Smooth muscle cell (in vitro differentiated cells): ENCODE results near the gene PROZ. TPM values are rescaled to one million over a fixed set of nuclear protein-coding genes. Genes with fewer than 3 reads are reported as not detected.

Experiments
- DNase-seq: peaks from one replicate; lab custom pipeline; 2025; ENCODE audit not compliant: unreplicated experiment; lab: John Stamatoyannopoulos, UW
- H2AFZ ChIP-seq: fragments of 200-600 bp; sonication (generic); 2 replicates; pipeline ENCODE4 v1.6.0; 2016; ENCODE audit warnings: antibody characterized with exemption, low read depth, mild to moderate bottlenecking
- H3F3A ChIP-seq: fragments of 200-600 bp; sonication (generic); 2 replicates; pipeline ENCODE4 v1.6.0; 2017; ENCODE audit warnings: antibody characterized with exemption, low read depth
- H3K27ac ChIP-seq: fragments of 200-600 bp; sonication (generic); 2 replicates; pipeline ENCODE4 v1.5.1; 2016; ENCODE audit warnings: low read depth, mild to moderate bottlenecking
- H3K27me3 ChIP-seq: fragments of 200-600 bp; sonication (generic); 2 replicates; pipeline ENCODE4 v1.6.1; 2016; ENCODE audit warnings: low read depth, mild to moderate bottlenecking
- H3K36me3 ChIP-seq: fragments of 200-600 bp; sonication (generic); 2 replicates; pipeline ENCODE4 v1.5.1; 2016; ENCODE audit warnings: low read depth
- H3K4me1 ChIP-seq: fragments of 200-600 bp; sonication (generic); 2 replicates; pipeline ENCODE4 v1.5.1; 2016; ENCODE audit warnings: low read depth
- H3K4me2 ChIP-seq: fragments of 200-600 bp; sonication (generic); 2 replicates; pipeline ENCODE4 v1.6.0; 2016; ENCODE audit warnings: mild to moderate bottlenecking
- H3K4me3 ChIP-seq: fragments of 200-600 bp; sonication (generic); 2 replicates; pipeline ENCODE4 v1.5.1; 2016; ENCODE audit warnings: mild to moderate bottlenecking
- H3K79me2 ChIP-seq: fragments of 200-600 bp; sonication (generic); 2 replicates; pipeline ENCODE4 v1.6.0; 2016; ENCODE audit warnings: low read depth, mild to moderate bottlenecking
- H3K9ac ChIP-seq: fragments of 200-600 bp; sonication (generic); 2 replicates; pipeline ENCODE4 v1.6.0; 2016; ENCODE audit warnings: low read depth
- H3K9me3 ChIP-seq: fragments of 200-600 bp; sonication (generic); replicated peaks from 2 replicates; pipeline ENCODE4 v1.5.1; 2016; ENCODE audit warnings: low read depth
- H4K20me1 ChIP-seq: fragments of 200-600 bp; sonication (generic); 2 replicates; pipeline ENCODE4 v1.6.0; 2016; ENCODE audit warnings: low read depth
- CTCF ChIP-seq: fragments of 200-600 bp; sonication (generic); IDR thresholded peaks from 2 replicates; pipeline ENCODE4 v1.5.1; 2017; ENCODE audit warnings: borderline replicate concordance, mild to moderate bottlenecking, antibody characterized with exemption; ENCODE audit not compliant: insufficient read depth, poor library complexity, severe bottlenecking
- WGBS: methylation state at CpG from one replicate; pipeline ENCODE4 v1.1.7; 2016; ENCODE audit warnings: low lambda C conversion rate; 5-methylcytosine and 5-hydroxymethylcytosine counted together
- polyA plus RNA-seq: library from polyadenylated mRNA; unstranded; fragments of >200 nt; fragmentation: Nextera tagmentation; extraction: Ambion mirVana; gene quantifications from 2 replicates; pipeline ENCODE4 v1.2.1, GENCODE V29; 2016
- total RNA-seq: library from RNA; depleted of rRNA; stranded (reverse); fragments of >200 nt; gene quantifications from 2 replicates; pipeline ENCODE4 v1.2.3, GENCODE V29; 2014

The PROZ gene
- total and polyA plus RNA-seq, 2 experiments from 2014 or later, result not detected

DNA sequence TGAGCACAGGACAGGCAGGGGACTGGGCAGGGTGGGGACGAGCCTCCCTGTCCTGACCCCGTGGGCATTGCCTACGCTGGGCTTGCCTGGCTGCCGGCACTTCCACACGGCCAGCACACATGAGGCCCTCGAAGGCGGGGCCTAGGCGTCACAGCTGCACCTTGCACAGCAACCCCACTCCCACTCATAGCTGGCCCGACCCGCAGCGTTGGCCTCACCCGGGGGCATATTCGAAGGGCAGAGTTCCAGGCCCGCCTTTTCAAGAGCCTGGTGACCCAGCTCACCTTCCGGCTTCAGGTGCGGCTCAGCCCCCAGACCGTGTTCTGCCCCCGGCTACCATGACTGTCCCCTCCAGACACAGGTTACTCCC lies 16.9 kb upstream of the PROZ start:
- H3F3A ChIP-seq, result no peaks in the 10 kb centered on the region
- no peak overlapping the region for H3K27ac ChIP-seq
- TF ChIP-seq CTCF, result no peak
- H2AFZ ChIP-seq, result no peak overlapping the region
- WGBS, result 96% methylated on average over 17 of the region's 18 CpGs
- H3K4me1 ChIP-seq, result no peaks in the 10 kb centered on the region
- no peak overlapping the region for H3K9ac ChIP-seq
- H3K36me3 ChIP-seq, result no peaks in the 10 kb centered on the region
- no peak overlapping the region for H3K4me3 ChIP-seq
- H4K20me1 ChIP-seq, result no peaks in the 10 kb centered on the region
- no peaks in the 10 kb centered on the region for H3K9me3 ChIP-seq
- no peak overlapping the region for H3K4me2 ChIP-seq
- DNase-seq, result no peak
- H3K27me3 ChIP-seq, result no peaks in the 10 kb centered on the region
- H3K79me2 ChIP-seq, result no peaks in the 10 kb centered on the region

DNA sequence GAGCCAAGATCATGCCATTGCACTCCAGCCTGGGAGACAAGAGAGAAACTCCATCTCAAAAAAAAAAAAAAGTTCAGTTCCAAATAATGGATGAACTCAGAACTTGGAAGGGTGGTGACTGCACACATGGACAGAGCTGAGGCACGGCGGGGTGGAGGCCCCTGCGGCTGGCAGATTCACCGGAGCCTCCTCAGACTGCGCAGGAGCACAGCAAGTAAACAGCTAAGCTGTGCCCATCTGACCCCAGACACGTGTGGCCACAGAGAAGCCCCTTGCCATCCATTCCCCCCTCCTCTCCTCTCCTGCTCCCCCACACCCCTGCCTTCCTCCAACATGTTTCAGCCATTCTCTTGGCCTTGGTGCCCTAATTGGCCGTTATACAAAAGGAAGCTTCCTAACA lies 15.6 kb upstream of the PROZ start:
- H3K4me3 ChIP-seq, result no peak overlapping the region
- no peaks in the 10 kb centered on the region for H3K36me3 ChIP-seq
- H3K79me2 ChIP-seq, result no peaks in the 10 kb centered on the region
- 90% methylated on average over 7 of the region's 7 CpGs for WGBS
- no peaks in the 10 kb centered on the region for H3F3A ChIP-seq
- DNase-seq, result no peak
- H3K27ac ChIP-seq, result no peak overlapping the region
- H3K9me3 ChIP-seq, result no peaks in the 10 kb centered on the region
- no peaks in the 10 kb centered on the region for H4K20me1 ChIP-seq
- no peaks in the 10 kb centered on the region for H3K4me1 ChIP-seq
- no peak overlapping the region for H2AFZ ChIP-seq
- no peak overlapping the region for H3K9ac ChIP-seq
- TF ChIP-seq CTCF, result no peak
- H3K4me2 ChIP-seq, result no peak overlapping the region
- H3K27me3 ChIP-seq, result no peaks in the 10 kb centered on the region

DNA sequence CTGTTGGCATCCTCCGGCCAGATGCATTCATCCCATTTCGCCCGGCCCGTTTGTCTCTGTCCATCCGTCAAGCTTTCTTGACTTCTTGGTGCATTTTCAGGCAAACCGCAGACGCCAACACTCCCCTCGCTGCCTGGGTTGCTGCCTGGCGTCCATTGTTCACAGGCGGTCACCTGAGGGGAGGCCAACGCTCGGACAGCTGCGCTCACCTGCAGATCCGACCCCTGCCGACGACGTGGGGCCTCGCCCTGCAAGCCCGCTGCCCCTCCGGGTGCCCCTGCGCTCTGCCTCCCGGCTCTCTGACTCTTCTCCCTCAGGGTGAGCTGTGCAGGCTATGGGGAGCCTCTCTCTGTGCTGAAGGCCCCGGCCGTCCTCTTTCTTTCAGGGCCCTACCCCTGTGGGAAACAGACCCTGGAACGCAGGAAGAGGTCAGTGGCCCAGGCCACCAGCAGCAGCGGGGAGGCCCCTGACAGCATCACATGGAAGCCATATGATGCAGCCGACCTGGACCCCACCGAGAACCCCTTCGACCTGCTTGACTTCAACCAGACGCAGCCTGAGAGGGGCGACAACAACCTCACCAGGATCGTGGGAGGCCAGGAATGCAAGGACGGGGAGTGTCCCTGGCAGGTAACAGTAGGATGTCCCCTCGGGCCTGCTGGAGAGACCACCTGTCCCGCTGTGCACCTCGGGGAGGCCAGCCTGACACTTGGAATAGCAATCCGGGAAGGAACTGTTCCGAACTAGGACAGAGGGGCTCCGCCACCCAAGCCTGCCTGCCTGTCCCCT lies 14.8 kb upstream of the PROZ start:
- Histone ChIP-seq H3K27me3 (no peaks in the 10 kb centered on the region), H3K9me3 (no peaks in the 10 kb centered on the region), H3K4me1 (no peaks in the 10 kb centered on the region), H3K4me2 (no peak overlapping the region), H4K20me1 (no peaks in the 10 kb centered on the region), H3K9ac (no peak overlapping the region), H3K27ac (no peak overlapping the region), H3K79me2 (no peaks in the 10 kb centered on the region), H3F3A (no peaks in the 10 kb centered on the region), H2AFZ (no peak overlapping the region), H3K4me3 (no peak overlapping the region), H3K36me3 (no peaks in the 10 kb centered on the region)
- no peak for DNase-seq
- TF ChIP-seq CTCF, result no peak
- 92% methylated on average over 37 of the region's 39 CpGs for whole genome bisulfite sequencing

DNA sequence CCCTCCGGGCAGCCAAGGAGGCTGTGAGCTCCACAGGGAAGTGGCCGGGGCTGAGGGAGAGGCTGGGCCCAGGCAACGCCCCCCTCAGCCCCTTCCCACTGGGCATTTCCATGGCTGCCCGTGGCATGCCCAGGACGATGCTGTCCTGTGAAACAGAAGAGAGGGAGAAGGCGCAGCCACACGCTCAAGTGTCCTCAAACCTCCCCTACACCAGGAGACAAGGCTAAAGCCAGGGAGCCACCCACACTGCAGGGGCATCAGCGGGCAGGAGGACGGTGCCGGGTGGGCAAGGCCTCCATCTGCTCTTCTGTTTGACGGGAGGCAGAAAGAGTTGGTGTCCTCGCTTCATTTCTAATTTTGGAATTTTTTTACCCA lies 14.2 kb upstream of the PROZ start:
- Histone ChIP-seq H3K27me3 (no peaks in the 10 kb centered on the region), H3F3A (no peaks in the 10 kb centered on the region), H3K27ac (no peak overlapping the region), H3K9me3 (no peaks in the 10 kb centered on the region), H2AFZ (no peak overlapping the region), H3K9ac (no peak overlapping the region), H4K20me1 (no peaks in the 10 kb centered on the region), H3K36me3 (no peaks in the 10 kb centered on the region), H3K79me2 (no peaks in the 10 kb centered on the region), H3K4me1 (no peaks in the 10 kb centered on the region), H3K4me3 (no peak overlapping the region), H3K4me2 (no peak overlapping the region)
- DNase-seq, result no peak
- WGBS, result 87% methylated on average over 12 of the region's 12 CpGs
- no peak for TF ChIP-seq CTCF
